H9 (cell line): ENCODE results near the gene KCNIP4. TPM values are rescaled to one million over a fixed set of nuclear protein-coding genes. Genes with fewer than 3 reads are reported as not detected.

Experiments used
- DNase-seq: peaks from one replicate; pipeline ENCODE4 v3.0.0-alpha.2; 2017
- H2AFZ ChIP-seq: one replicate; pipeline ENCODE4 v1.6.1; 2013; ENCODE audit warnings: mild to moderate bottlenecking, low read length, control low read depth, moderate library complexity
- H2AK5ac ChIP-seq: 2 replicates; pipeline ENCODE4 v1.6.1; 2013; ENCODE audit warnings: low read length, control low read depth, mixed read lengths; ENCODE audit not compliant: insufficient read length
- H2BK120ac ChIP-seq: one replicate; pipeline ENCODE4 v1.6.1; 2013; ENCODE audit warnings: low read depth, mild to moderate bottlenecking, low read length, control low read depth, inconsistent platforms; ENCODE audit not compliant: poor library complexity, severe bottlenecking
- H2BK12ac ChIP-seq: 2 replicates; pipeline ENCODE4 v1.6.1; 2013; ENCODE audit warnings: low read length, control low read depth, mixed read lengths, low read depth; ENCODE audit not compliant: insufficient read length
- H2BK15ac ChIP-seq: 2 replicates; pipeline ENCODE4 v1.6.1; 2013; ENCODE audit warnings: low read depth, low read length, control low read depth
- H2BK20ac ChIP-seq: one replicate; pipeline ENCODE4 v1.6.1; 2013; ENCODE audit warnings: low read depth, mild to moderate bottlenecking, low read length, control low read depth, inconsistent platforms; ENCODE audit not compliant: poor library complexity, severe bottlenecking
- H2BK5ac ChIP-seq: 2 replicates; pipeline ENCODE4 v1.6.1; 2013; ENCODE audit warnings: low read length, control low read depth, mixed read lengths; ENCODE audit not compliant: insufficient read length
- H3K14ac ChIP-seq: 2 replicates; pipeline ENCODE4 v1.6.1; 2013; ENCODE audit warnings: low read length, control low read depth; ENCODE audit not compliant: insufficient read depth
- H3K18ac ChIP-seq: 2 replicates; pipeline ENCODE4 v1.6.1; 2013; ENCODE audit warnings: low read depth, mild to moderate bottlenecking, mixed read lengths, low read length, control low read depth; ENCODE audit not compliant: insufficient read length
- H3K23ac ChIP-seq: 2 replicates; pipeline ENCODE4 v1.6.1; 2013; ENCODE audit warnings: low read length, control low read depth, mixed read lengths, low read depth; ENCODE audit not compliant: insufficient read length
- H3K23me2 ChIP-seq: 2 replicates; pipeline ENCODE4 v1.6.1; 2013; ENCODE audit warnings: low read depth, mild to moderate bottlenecking, mixed read lengths, low read length, control low read depth; ENCODE audit not compliant: insufficient read length, poor library complexity, severe bottlenecking
- H3K27ac ChIP-seq: 2 replicates; pipeline ENCODE4 v1.5.1; 2013; ENCODE audit warnings: low read length, control low read depth, mixed read lengths, low read depth; ENCODE audit not compliant: insufficient read length
- H3K27me3 ChIP-seq: 2 replicates; pipeline ENCODE4 v1.6.1; 2013; ENCODE audit warnings: low read length, control low read depth, inconsistent platforms; ENCODE audit not compliant: insufficient read depth
- H3K4ac ChIP-seq: 2 replicates; pipeline ENCODE4 v1.6.1; 2013; ENCODE audit warnings: low read depth, mild to moderate bottlenecking, control low read depth, inconsistent platforms, low read length, moderate library complexity
- H3K4me1 ChIP-seq: 2 replicates; pipeline ENCODE4 v1.6.1; 2013; ENCODE audit warnings: low read length, control low read depth, inconsistent platforms; ENCODE audit not compliant: insufficient read depth
- H3K4me2 ChIP-seq: 2 replicates; pipeline ENCODE4 v1.6.1; 2013; ENCODE audit warnings: low read length, control low read depth, mixed read lengths; ENCODE audit not compliant: insufficient read length, insufficient read depth
- H3K56ac ChIP-seq: 2 replicates; pipeline ENCODE4 v1.6.1; 2013; ENCODE audit warnings: low read depth, mild to moderate bottlenecking, mixed read lengths, low read length, control low read depth; ENCODE audit not compliant: insufficient read length
- H3K79me1 ChIP-seq: 2 replicates; pipeline ENCODE4 v1.6.1; 2013; ENCODE audit warnings: low read depth, mild to moderate bottlenecking, moderate library complexity, low read length, control low read depth, inconsistent platforms; ENCODE audit not compliant: insufficient read depth, poor library complexity, severe bottlenecking
- H3K79me2 ChIP-seq: 2 replicates; pipeline ENCODE4 v1.6.1; 2013; ENCODE audit warnings: low read length, control low read depth, inconsistent platforms; ENCODE audit not compliant: insufficient read depth
- H3K9ac ChIP-seq: 2 replicates; pipeline ENCODE4 v1.6.1; 2013; ENCODE audit warnings: low read length, control low read depth, mixed read lengths; ENCODE audit not compliant: insufficient read length; ENCODE audit errors: extremely low read depth
- H3K9me3 ChIP-seq: one replicate; pipeline ENCODE4 v1.6.1; 2013; ENCODE audit warnings: low read depth, low read length, inconsistent platforms; ENCODE audit not compliant: control insufficient read depth
- H3T11ph ChIP-seq: one replicate; pipeline ENCODE4 v1.6.1; 2013; ENCODE audit warnings: mild to moderate bottlenecking, low read length, control low read depth, inconsistent platforms
- H4K20me1 ChIP-seq: one replicate; pipeline ENCODE4 v1.6.1; 2013; ENCODE audit not compliant: control insufficient read depth, insufficient read length, insufficient read depth
- H4K5ac ChIP-seq: 2 replicates; pipeline ENCODE4 v1.6.1; 2013; ENCODE audit warnings: low read depth, mild to moderate bottlenecking, mixed read lengths, low read length, control low read depth; ENCODE audit not compliant: insufficient read length
- H4K8ac ChIP-seq: replicated peaks from 2 replicates; pipeline ENCODE4 v1.6.1; 2013; ENCODE audit warnings: low read length, control low read depth, mixed read lengths, low read depth; ENCODE audit not compliant: insufficient read length
- H4K91ac ChIP-seq: 2 replicates; pipeline ENCODE4 v1.6.1; 2013; ENCODE audit warnings: low read depth, mild to moderate bottlenecking, moderate library complexity, mixed read lengths, low read length, control low read depth; ENCODE audit not compliant: insufficient read length
- H3K27ac Mint-ChIP-seq, 3 experiments: 2 replicates in 2 of 3; 3 replicates in 1 of 3; pipeline ENCODE4 v1.8.0; 2020 to 2021; ENCODE audit warnings: mixed read lengths in 3 of 3, mild to moderate bottlenecking in 1 of 3, moderate library complexity in 1 of 3
- H3K27me3 Mint-ChIP-seq: 2 replicates; pipeline ENCODE4 v1.8.0; 2021; ENCODE audit warnings: low read depth, mild to moderate bottlenecking, moderate library complexity, mixed read lengths
- H3K36me3 Mint-ChIP-seq, 3 experiments: 2 replicates in 2 of 3; 3 replicates in 1 of 3; pipeline ENCODE4 v1.8.0; 2020 to 2021; ENCODE audit warnings: low read depth in 3 of 3, mixed read lengths in 3 of 3; ENCODE audit not compliant: insufficient read depth in 1 of 3
- H3K4me1 Mint-ChIP-seq, 2 experiments: 2 replicates each; pipeline ENCODE4 v1.8.0; 2020; ENCODE audit warnings: mixed read lengths in 2 of 2
- H3K4me3 Mint-ChIP-seq, 2 experiments: 2 replicates in 1 of 2; 3 replicates in 1 of 2; pipeline ENCODE4 v1.8.0; 2020 to 2021; ENCODE audit warnings: mild to moderate bottlenecking in 2 of 2, mixed read lengths in 2 of 2, moderate library complexity in 1 of 2
- H3K9me3 Mint-ChIP-seq, 2 experiments: 2 replicates in 1 of 2; 3 replicates in 1 of 2; pipeline ENCODE4 v1.8.0; 2020; ENCODE audit warnings: mild to moderate bottlenecking in 2 of 2, mixed read lengths in 2 of 2, moderate library complexity in 1 of 2
- CTCF ChIP-seq: fragments of 200-600 bp; sonication (generic); conservative IDR thresholded peaks from 3 replicates; pipeline ENCODE4 v1.8.0; 2021; ENCODE audit warnings: antibody characterized with exemption, mild to moderate bottlenecking
- WGBS: extraction: QIAGEN DNeasy Blood & Tissue Kit; methylation state at CpG from one replicate; pipeline ENCODE4 v1.1.7; 2013; ENCODE audit warnings: missing lambda C conversion rate, low lambda C conversion rate, mixed read lengths; ENCODE audit not compliant: insufficient read length; ENCODE audit errors: extremely low coverage; 5-methylcytosine and 5-hydroxymethylcytosine counted together
- total RNA-seq: library from RNA; stranded (reverse); gene quantifications from 2 replicates; pipeline ENCODE4 v1.2.1, GENCODE V29; 2021

KCNIP4 gene
- total RNA-seq, 1 experiment from 2014 or later: not detected

DNA sequence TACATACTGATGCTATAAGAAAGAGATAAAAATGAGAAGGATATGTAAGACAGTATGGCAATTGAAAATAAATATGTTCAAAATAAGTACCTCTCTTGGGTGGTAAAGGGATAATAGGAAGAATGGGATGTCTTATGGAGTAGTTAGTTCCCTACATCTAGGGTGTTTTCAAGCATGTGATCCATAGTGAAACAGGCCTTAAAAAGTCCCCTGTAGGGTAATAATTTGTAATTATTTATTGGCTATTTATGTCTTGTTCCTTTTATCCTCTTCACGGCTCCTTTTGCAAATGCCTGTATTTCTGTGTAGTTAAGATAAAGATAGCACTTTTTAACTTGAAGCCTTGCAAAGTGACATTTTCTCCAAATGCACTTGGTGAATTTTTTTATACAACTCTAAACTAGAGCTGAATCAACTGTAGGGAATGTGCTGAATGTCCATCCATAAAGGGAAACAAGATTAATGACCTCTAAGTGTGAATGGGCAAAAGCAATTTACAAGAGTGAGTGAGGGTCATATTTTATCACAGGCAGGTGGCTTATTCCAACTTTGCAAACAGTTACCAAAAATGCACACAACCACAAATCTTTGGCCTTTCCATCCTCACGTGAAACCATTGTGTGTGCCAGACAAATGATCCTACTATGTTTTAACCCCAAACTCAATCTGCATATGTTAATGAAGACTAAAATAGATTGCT lies 299.0 kb downstream of the KCNIP4 start:
- DNase-seq: no peak
- Mint-ChIP-seq H3K27ac (no peak overlapping the region), H3K9me3 (no peaks in the 10 kb centered on the region), H3K36me3 (no peaks in the 10 kb centered on the region; a peak in 2 of 7 replicates), H3K4me3 (no peak overlapping the region), H3K4me1 (no peaks in the 10 kb centered on the region; a peak in 1 of 4 replicates), H3K27me3 (no peaks in the 10 kb centered on the region; the same call in 1 of the 2 replicates)
- Histone ChIP-seq H2AK5ac (no peak overlapping the region), H3K23ac (no peak overlapping the region), H3K27ac (no peak overlapping the region), H3K18ac (no peak overlapping the region), H3K4me1 (no peaks in the 10 kb centered on the region), H2BK20ac (no peak overlapping the region), H3K9me3 (no peaks in the 10 kb centered on the region), H3K56ac (no peak overlapping the region), H4K5ac (no peak overlapping the region), H4K91ac (no peak overlapping the region), H3K79me1 (no peaks in the 10 kb centered on the region), H3K4ac (no peak overlapping the region), H2BK5ac (no peak overlapping the region), H2BK120ac (no peak overlapping the region), H2BK15ac (no peak overlapping the region), H3K9ac (no peak overlapping the region), H4K20me1 (no peaks in the 10 kb centered on the region), H3K14ac (no peak overlapping the region), H3T11ph (no peak overlapping the region), H2BK12ac (no peak overlapping the region), H3K4me2 (no peak overlapping the region), H3K27me3 (no peaks in the 10 kb centered on the region), H2AFZ (no peak overlapping the region), H3K79me2 (no peaks in the 10 kb centered on the region), H4K8ac (no peak overlapping the region), H3K23me2 (no peaks in the 10 kb centered on the region)
- TF ChIP-seq CTCF: no peak
- WGBS: no CpG with 5 or more reads among the region's 2 CpGs
